GM15510 (cell line): ENCODE results near the gene P2RY6.

Source experiments
- POLR2A ChIP-seq: IDR thresholded peaks from 3 replicates; pipeline ENCODE4 v1.6.1; 2011; ENCODE audit warnings: borderline replicate concordance; ENCODE audit not compliant: insufficient read length; ENCODE audit errors: extremely low read depth

P2RY6 gene

DNA sequence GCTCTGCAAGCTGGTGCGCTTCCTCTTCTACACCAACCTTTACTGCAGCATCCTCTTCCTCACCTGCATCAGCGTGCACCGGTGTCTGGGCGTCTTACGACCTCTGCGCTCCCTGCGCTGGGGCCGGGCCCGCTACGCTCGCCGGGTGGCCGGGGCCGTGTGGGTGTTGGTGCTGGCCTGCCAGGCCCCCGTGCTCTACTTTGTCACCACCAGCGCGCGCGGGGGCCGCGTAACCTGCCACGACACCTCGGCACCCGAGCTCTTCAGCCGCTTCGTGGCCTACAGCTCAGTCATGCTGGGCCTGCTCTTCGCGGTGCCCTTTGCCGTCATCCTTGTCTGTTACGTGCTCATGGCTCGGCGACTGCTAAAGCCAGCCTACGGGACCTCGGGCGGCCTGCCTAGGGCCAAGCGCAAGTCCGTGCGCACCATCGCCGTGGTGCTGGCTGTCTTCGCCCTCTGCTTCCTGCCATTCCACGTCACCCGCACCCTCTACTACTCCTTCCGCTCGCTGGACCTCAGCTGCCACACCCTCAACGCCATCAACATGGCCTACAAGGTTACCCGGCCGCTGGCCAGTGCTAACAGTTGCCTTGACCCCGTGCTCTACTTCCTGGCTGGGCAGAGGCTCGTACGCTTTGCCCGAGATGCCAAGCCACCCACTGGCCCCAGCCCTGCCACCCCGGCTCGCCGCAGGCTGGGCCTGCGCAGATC is 37.5 kb upstream of the P2RY6 start:
- no peak for TF ChIP-seq POLR2A

DNA sequence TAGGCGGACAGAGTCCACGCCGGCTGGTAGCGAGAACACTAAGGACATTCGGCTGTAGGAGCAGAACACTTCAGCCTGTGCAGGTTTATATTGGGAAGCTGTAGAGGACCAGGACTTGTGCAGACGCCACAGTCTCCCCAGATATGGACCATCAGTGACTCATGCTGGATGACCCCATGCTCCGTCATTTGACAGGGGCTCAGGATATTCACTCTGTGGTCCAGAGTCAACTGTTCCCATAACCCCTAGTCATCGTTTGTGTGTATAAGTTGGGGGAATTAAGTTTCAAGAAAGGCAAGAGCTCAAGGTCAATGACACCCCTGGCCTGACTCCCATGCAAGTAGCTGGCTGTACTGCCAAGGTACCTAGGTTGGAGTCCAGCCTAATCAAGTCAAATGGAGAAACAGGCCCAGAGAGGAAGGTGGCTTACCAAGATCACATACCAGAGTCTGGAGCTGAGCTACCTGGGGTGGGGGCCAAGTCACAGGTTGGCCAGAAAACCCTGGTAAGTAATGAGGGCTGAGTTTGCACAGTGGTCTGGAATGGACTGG is 36.8 kb upstream of the P2RY6 start:
- TF ChIP-seq POLR2A: no peak

DNA sequence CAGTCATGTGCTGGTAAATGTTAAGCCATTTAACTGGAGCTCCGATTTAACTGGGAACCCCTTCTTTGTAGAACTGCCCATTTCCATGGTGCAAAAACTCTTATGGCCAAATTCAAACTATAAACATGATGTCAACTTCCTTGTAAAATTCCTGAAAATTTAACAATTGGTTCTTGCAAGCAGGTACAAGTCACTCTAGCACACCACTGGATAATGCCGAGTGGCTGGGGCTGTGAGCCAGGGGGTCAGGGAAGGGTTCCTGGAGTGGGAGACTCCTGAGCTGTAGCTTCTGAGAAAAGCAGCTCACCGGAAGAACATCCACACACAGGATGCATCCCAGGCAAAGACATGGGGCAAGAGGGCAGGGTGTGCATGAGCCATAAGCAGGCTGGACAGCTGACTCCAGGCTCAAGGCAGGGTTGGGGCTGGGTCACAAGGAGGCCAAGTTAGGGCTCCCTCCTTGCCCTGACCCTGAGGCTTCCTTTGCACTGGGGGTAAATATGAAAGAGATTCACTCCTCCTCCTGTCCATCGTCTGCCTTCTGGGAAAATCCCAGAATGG is 35.9 kb upstream of the P2RY6 start:
- no peak for TF ChIP-seq POLR2A

DNA sequence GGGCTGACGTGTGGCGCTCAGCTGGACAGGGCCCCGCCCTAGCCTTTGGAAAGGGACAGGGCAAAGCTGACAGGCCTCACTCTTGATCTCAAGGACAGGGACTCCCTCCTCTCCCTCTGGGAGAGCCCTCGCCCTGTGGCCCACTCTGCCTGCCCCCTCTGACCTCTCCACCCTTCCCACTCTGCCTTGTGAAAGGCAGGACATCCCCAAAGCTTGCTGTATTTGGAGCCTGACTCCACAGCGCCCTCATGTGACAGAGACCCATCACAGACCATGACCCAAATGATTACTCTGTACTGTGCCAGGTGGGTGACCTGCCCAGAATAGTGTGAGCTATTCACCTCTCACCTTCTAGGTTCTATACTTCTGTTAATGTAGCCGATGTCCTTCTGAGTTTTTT is 35.3 kb upstream of the P2RY6 start:
- no peak for TF ChIP-seq POLR2A

DNA sequence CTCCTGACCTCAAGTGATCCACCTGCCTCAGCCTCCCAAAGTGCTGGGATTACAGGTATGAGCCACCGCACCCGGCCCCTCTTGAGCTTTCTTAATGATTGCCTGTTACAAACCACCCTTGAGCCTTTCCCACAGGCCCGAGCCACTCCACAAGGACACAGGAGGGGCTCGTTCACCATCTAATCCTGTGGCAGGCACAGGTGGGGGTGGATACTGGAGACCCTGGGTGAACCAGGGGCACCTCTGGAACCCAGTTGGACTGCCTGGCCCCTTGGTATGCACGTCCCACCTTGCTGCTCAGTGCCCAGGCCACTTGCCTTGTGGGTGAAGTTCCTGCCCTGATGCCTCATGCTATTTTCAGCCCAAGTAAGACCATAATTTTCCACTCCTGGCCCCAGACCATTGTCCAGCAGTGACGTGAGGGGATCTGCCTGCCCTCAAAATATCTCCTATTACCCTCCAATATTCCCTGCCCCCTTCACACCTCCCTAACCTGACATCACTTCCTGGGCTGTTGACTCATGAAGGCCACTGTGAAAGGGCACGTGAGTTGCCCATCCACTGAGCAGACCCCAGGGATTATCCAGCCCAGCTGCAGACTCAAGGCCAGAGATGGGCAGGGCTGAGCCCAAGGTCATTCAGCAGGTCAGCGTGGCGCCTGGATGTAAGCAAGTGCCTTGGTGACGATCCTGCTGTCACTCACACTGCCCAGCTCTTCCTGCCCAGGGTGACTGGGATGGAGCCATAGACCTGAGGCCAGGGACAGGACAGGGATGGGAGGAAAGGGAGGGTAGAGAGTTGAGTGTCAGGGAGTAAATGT is 34.5 kb upstream of the P2RY6 start:
- no peak for TF ChIP-seq POLR2A

DNA sequence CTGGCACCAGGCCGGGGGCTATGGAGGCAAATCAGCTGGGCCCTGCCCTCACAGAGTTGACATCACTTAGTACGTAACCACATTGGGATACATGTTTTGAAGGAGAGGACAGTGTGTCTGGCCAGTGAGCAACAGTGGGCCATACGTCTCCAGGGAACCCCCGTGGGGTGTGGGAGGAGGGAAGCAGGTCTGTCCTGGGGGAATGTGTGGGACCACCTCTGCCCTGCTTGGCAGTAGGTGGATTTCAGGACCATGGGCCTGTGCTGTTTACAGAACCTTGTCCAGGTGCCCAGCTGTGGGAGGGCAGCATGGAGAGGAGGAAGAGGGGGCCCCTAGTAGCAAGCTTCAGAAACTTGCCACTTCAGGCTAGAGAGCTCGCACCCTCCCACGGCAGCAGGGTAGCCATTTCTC is 33.0 kb upstream of the P2RY6 start:
- TF ChIP-seq POLR2A: no peak

DNA sequence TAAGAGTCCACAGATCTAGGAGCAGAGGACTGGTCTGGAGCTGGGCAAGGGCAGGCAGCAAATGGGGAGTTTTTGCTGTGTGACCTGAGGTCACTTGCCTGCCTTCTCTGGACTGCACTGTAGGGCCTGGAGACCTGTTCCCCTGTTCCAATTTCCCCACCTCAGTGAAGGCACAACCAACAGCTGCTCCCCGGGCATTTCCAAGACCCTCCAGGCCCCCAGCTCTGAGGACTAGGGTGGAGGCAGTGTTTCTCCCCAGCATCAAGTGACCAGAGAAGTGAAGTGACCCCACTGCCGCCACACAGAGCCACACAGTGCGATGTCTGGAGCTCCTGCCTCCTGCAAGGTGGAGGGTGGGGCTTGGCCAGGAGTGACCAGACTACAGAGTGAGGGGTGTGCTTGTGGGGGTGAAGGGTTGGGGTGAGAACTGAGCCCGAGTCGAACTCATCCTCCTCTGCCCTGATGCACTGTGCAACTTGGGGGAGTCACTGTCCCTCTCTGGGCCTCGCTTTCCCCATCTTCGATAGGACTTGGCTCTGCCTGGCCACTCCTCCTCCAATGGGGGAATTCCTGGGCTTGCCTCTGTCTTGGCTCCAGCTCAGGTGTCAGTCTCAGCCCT is 32.5 kb upstream of the P2RY6 start:
- no peak for TF ChIP-seq POLR2A

DNA sequence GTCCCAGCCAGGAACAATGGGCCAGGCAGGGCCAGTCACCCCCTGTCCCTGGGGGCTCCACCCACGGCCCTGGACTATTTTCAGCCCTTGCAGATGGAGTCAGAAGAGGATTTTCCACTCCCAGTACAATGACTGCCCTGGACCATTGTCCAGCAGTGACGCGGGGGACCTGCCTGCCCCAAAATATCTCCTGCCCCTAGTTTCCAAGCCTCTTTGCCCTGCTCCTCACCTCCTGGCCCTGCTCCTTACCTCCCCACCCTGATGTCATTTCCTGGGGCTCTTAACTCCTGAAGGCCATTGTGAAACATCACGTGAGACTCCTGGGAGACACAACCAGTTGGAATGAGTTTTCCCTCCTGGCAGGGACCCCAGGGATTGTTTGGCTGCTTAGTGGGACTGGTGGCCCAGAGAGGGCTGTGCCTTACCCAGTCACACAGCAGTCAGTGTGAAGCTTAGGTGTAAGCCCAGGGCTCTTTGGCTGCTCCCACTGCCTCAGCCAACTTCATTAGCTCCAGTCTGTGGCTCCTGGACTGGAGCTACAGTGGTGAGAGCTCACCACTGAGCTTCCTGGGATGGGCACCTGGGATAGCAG is 31.9 kb upstream of the P2RY6 start:
- no peak for TF ChIP-seq POLR2A

DNA sequence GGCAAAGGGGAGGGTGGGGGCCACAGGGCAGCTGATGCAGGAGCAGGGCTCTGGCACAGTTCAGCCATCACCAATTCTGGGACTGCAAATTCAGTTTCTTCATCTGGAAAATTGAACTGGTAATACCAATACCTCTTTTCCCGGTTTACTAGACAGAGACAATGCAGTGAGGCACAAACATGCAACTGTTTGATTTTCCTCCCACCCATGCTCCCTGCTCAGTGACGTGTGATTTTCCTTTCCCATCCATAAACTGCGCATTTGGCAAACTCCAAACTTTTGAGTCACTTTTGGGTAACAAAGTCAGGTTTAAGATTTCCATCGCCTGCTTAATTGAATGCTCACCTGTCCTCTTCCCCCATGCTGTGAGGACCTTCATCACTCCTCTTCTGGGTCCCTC is 30.8 kb upstream of the P2RY6 start:
- TF ChIP-seq POLR2A: no peak

DNA sequence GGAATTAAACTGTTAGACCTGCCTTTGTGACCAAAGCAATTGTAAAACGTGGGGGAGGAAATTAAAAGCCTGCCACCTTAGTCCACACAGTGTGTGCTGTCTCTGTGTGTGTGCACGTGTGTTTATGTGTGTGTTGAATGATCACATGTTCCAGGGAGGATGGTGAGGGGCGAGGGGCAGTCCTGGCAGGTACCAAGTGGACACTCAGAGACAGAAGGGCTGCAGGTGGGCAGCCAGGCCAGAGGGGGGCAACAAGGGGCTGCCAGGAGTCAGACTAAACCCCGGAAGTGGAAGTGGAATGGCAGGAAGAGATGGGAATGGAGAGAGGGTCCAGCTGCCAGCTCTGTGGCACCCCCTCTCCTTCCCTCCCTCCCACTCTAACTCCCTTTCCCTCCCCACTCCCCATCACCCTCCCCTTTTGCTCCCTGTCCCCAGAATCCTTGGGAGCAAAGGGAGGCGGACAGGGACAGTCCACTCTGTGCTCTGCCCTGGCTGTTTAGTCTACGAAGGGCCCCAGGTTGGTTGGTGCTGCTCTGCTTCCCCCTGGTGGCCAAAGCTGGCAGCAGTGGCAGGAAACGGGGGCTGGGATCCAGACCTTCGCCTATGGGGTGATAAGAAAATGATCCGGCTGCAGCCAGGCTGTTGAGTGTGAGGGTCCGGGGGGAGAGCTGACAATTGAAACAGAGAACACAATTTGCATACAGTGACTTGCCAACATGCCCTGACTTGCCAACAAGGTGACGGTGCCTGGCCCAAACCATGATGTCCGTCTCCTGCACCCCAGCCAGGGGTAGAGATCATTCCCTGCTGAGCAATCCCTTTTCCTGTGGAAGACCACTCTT is 29.7 kb upstream of the P2RY6 start:
- no peak for TF ChIP-seq POLR2A

DNA sequence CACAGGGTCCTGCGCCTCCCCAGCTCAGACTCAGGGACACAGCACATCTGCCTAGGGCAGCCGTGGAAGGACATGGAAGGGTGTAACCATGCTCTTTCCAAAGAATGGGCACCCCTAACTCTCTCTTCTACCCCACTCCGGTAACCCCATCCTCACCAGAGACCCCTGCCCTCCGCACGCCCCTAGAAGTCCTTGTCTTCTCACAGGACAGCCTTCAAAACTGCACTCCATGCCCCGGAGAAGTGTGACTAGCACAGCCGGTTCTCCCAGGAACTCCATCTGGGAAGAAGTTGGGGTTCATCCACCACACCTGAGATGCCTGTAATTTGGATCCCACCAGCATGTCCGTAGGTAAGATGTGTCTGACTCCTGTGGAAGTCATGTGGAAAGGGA is 29.0 kb upstream of the P2RY6 start:
- no peak for TF ChIP-seq POLR2A

DNA sequence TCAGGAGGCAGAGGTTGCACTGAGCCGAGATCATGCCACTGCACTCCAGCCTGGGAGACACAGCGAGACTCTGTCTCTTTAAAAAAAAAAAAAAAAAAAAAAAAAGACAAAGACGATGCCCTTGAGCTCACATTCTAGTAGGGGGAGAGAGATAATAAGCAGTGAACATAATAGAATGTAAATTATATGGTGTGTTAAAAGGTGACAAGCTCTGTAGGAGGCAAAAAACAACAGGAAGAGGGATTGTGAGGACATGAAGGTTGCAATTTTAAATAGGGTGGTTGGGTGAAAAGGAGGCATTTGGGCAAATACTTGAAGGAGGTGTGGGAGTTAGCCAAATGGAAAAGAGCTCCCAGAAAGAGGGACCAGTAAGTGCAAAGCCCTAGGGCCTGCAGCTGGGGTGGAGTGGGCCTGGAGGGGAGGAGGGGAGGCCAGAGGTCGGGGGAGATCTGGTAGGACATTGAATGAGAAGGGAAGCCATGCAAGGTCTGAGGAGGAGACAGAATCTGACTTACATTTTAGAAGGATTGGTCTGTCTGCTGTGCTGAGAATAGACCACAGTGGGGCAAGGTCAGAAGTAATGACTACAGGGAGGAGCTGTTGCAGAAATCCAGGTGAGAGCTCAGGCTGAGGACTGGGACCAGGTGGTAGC is 27.4 kb upstream of the P2RY6 start:
- TF ChIP-seq POLR2A: no peak

DNA sequence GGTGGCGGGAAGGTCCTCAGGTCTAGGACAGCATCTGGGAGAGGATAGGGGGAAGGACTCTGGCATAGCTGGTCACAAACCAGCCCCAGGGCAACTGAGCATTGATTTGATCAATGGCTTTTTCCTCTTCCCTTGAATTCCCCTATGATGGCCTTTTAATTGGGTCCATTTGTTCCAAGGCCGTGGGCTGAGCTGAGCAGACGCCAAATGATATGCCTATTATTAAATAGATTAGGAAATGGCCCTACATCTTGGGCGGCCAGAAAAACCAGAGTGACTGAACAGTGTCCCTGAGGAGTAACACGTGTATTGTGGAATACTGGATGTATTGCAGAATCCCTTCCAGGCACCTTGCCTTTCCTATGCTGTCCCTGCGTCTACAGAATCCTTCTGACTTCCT is 26.7 kb upstream of the P2RY6 start:
- no peak for TF ChIP-seq POLR2A
